Memory B cell (primary cell): Measurements from ENCODE around the gene HIBCH.

Source experiments
- ATAC-seq: fragments of 150-1000 bp; cut with Tn5 transposase; 2 replicates; pipeline ENCODE4 v1.10.0; 2021; ENCODE audit warnings: low read depth, mild to moderate bottlenecking, moderate library complexity
- DNase-seq, 2 donors: peaks; one replicate each; pipeline ENCODE4 v3.0.0; 2022; ENCODE audit warnings: low spot score in 2 of 2
- H3K27ac Mint-ChIP-seq: one replicate; pipeline ENCODE4 v1.8.0; 2022; ENCODE audit warnings: mild to moderate bottlenecking, moderate library complexity, mixed read lengths
- H3K27me3 Mint-ChIP-seq: one replicate; pipeline ENCODE4 v1.8.0; 2022; ENCODE audit warnings: mixed read lengths
- H3K36me3 Mint-ChIP-seq: one replicate; pipeline ENCODE4 v1.8.0; 2022; ENCODE audit warnings: mild to moderate bottlenecking, mixed read lengths
- H3K4me1 Mint-ChIP-seq: one replicate; pipeline ENCODE4 v1.8.0; 2022; ENCODE audit warnings: mixed read lengths
- H3K4me3 Mint-ChIP-seq: one replicate; pipeline ENCODE4 v1.8.0; 2022; ENCODE audit warnings: mild to moderate bottlenecking, moderate library complexity, mixed read lengths
- H3K9me3 Mint-ChIP-seq: one replicate; pipeline ENCODE4 v1.8.0; 2022; ENCODE audit warnings: mixed read lengths

HIBCH gene

GRCh38 chr2:190217616-190218015 is 102.0 kb downstream of the HIBCH start:
- DNase-seq (no peak), ATAC-seq (no peak)
- Mint-ChIP-seq H3K4me1 (peaks cover 11% of the 10 kb centered on the region), H3K9me3 (no peaks in the 10 kb centered on the region), H3K36me3 (peaks cover 31% of the 10 kb centered on the region), H3K27ac (no peak overlapping the region), H3K27me3 (no peaks in the 10 kb centered on the region), H3K4me3 (no peak overlapping the region)

- peaks cover 11% of the 10 kb centered on the region for H3K4me1 Mint-ChIP-seq
- DNase-seq (no peak), ATAC-seq (no peak)
- H3K4me3 Mint-ChIP-seq: no peak overlapping the region
- no peaks in the 10 kb centered on the region for H3K9me3 Mint-ChIP-seq
- H3K27me3 Mint-ChIP-seq: no peaks in the 10 kb centered on the region
- peaks cover 25% of the 10 kb centered on the region for H3K36me3 Mint-ChIP-seq
- no peak overlapping the region for H3K27ac Mint-ChIP-seq
Observed at GRCh38 chr2:190216829-190217228, 102.8 kb downstream of the HIBCH start.

DNA sequence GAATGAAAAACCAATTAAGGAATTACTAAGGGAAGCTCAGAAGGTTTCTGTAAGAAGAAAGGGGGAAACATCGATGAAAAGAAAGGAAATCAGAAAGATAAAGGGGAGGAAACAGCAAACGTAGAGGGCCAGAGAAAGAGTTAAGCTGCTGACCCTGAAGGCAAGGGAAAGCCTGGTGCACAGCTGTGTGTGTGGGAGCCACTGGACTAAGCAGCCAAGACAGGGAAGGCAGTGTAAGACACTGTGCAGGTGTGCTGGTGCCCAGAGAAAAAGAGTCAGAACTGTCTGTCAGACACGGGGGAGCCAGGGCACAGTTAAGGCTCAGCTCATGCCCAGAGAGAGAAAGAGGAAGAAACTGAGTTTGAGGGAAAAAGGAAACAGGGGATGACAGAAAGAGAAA is 104.0 kb downstream of the HIBCH start:
- DNase-seq (no peak), ATAC-seq (no peak)
- Mint-ChIP-seq H3K27me3 (no peaks in the 10 kb centered on the region), H3K4me3 (no peak overlapping the region), H3K4me1 (peaks cover 11% of the 10 kb centered on the region), H3K9me3 (no peaks in the 10 kb centered on the region), H3K36me3 (peaks cover 21% of the 10 kb centered on the region), H3K27ac (peak overlapping the region; percentile 3)

DNA sequence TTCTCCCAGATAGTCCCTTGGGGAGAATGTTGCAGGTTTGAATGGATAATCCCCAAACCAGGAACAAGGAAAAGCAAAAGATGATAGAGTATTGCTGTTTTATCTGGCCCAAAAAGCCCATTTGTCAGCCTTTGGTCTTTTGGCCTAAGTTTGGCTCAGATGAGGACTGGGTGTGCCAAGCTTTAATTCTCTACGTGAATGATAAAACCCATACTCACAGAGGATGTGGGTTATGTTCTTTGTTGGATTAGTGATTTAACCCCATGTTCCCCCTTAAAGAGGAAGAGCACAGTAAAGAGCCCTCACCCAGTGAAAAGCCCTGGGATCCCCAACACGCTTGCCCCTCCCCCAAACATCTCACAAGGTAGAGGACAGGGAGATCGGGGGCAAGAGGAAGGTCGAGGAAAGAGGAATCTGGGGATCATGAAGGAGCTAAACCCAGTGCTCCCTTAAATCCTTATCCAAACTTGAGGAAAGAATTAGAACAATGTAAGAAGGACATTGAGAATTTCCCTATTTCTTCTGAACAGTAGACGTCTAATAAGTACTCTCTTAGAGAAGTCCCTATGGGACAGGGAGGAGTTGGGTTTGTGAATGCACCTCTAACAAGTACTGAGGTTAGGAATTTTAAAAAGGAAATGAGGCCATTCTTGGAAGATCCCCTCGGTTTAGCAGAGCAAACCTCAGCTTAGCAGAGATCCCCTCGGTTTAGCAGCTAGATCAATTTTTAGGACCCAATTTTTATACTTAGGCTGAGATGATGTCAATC is 105.0 kb downstream of the HIBCH start:
- Mint-ChIP-seq H3K36me3 (peaks cover 18% of the 10 kb centered on the region), H3K9me3 (no peaks in the 10 kb centered on the region), H3K27me3 (no peaks in the 10 kb centered on the region), H3K4me1 (peaks cover 11% of the 10 kb centered on the region), H3K4me3 (no peak overlapping the region), H3K27ac (no peak overlapping the region)
- ATAC-seq (no peak), DNase-seq (no peak)

- no peak overlapping the region for H3K27ac Mint-ChIP-seq
Observed at GRCh38 chr2:190213441-190214335, 105.9 kb downstream of the HIBCH start.

DNA sequence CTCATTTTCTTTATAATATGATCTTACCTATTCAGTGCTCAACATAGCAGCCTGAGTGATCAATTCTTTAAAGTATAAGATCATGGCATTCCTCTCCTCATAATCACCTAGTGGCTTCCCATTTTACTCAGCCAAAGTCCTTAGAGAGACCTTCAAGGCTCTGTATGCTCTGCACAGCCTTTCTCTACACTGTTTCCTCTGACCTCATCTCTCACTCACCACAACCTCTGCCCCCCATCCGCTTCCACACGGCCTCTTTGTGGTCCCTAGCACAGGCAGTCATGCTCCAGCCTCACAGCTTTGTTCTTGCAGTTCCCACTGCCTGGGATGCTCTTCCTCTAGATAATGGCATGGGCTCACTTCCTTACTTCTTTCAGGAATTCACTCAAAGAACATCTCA is 109.2 kb downstream of the HIBCH start:
- Mint-ChIP-seq H3K36me3 (peaks cover under 1% of the 10 kb centered on the region), H3K27ac (no peak overlapping the region), H3K27me3 (no peaks in the 10 kb centered on the region), H3K9me3 (no peaks in the 10 kb centered on the region), H3K4me3 (no peak overlapping the region), H3K4me1 (peaks cover 4% of the 10 kb centered on the region)
- no peak for ATAC-seq
- no peak for DNase-seq

More at GRCh38 chr2:190213441-190214335, 105.9 kb downstream of the HIBCH start:
- DNase-seq (no peak), ATAC-seq (no peak)
- H3K4me3 Mint-ChIP-seq: no peak overlapping the region
- H3K36me3 Mint-ChIP-seq: peaks cover 13% of the 10 kb centered on the region
- no peaks in the 10 kb centered on the region for H3K9me3 Mint-ChIP-seq
- H3K27me3 Mint-ChIP-seq: no peaks in the 10 kb centered on the region
- peaks cover 11% of the 10 kb centered on the region for H3K4me1 Mint-ChIP-seq

DNA sequence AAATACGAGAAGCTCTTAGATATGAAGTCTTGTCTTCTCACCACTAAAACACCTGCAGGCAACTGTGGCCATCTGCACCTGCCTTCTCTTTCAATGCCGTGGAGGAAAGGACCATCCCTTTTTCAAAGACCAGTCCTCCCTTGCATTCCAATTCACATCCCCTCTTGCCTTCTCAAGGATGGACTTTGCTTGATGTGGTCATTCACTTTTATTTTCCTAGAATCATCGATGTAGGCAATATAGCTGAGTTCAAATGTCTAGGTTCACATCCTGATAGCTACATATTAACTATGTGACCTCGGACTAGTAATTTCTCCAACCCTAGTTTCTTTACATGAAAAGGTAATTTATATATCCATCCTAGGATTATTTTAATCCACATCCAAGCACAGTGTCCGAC is 110.1 kb downstream of the HIBCH start:
- Mint-ChIP-seq H3K9me3 (no peaks in the 10 kb centered on the region), H3K4me3 (no peak overlapping the region), H3K27ac (no peak overlapping the region), H3K4me1 (peaks cover 4% of the 10 kb centered on the region), H3K27me3 (no peaks in the 10 kb centered on the region), H3K36me3 (peaks cover 3% of the 10 kb centered on the region)
- DNase-seq (no peak), ATAC-seq (no peak)

GRCh38 chr2:190207930-190208329 is 111.7 kb downstream of the HIBCH start:
- Mint-ChIP-seq H3K36me3 (peaks cover 3% of the 10 kb centered on the region), H3K4me3 (no peak overlapping the region), H3K4me1 (peaks cover 4% of the 10 kb centered on the region), H3K9me3 (no peaks in the 10 kb centered on the region), H3K27ac (no peak overlapping the region), H3K27me3 (no peaks in the 10 kb centered on the region)
- no peak for ATAC-seq
- DNase-seq: no peak

GRCh38 chr2:190205657-190206056 is 114.0 kb downstream of the HIBCH start:
- Mint-ChIP-seq H3K4me1 (peaks cover 4% of the 10 kb centered on the region), H3K27me3 (no peaks in the 10 kb centered on the region), H3K9me3 (no peaks in the 10 kb centered on the region), H3K4me3 (no peak overlapping the region), H3K27ac (no peak overlapping the region), H3K36me3 (peaks cover 8% of the 10 kb centered on the region)
- DNase-seq (no peak), ATAC-seq (no peak)

- Mint-ChIP-seq H3K27ac (no peak overlapping the region), H3K36me3 (peaks cover 26% of the 10 kb centered on the region), H3K27me3 (no peaks in the 10 kb centered on the region), H3K4me1 (no peaks in the 10 kb centered on the region), H3K4me3 (no peak overlapping the region), H3K9me3 (no peaks in the 10 kb centered on the region)
- ATAC-seq (no peak), DNase-seq (no peak)
Observed at GRCh38 chr2:190202604-190203003, 117.0 kb downstream of the HIBCH start.

DNA sequence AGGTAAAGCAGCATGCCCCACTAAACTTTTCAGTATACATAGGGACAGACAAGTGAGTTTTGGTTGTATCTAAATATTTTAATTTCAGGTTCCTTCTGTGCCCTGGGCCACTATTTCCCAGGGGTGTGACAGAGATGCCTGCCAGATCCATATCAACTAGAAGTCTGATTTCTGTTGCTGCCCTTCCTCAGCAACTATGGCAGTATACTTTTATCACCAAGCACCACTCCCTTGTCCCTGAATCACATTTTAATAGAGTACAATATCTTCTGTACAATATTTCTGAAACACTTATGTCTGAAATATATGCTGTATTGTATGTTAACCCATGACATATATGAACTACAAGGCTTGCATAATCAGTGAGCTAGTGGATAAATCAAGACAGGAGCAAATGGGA is 117.6 kb downstream of the HIBCH start:
- Mint-ChIP-seq H3K27ac (no peak overlapping the region), H3K4me1 (no peaks in the 10 kb centered on the region), H3K4me3 (no peak overlapping the region), H3K36me3 (peaks cover 30% of the 10 kb centered on the region), H3K27me3 (no peaks in the 10 kb centered on the region), H3K9me3 (no peaks in the 10 kb centered on the region)
- ATAC-seq (no peak), DNase-seq (no peak)

DNA sequence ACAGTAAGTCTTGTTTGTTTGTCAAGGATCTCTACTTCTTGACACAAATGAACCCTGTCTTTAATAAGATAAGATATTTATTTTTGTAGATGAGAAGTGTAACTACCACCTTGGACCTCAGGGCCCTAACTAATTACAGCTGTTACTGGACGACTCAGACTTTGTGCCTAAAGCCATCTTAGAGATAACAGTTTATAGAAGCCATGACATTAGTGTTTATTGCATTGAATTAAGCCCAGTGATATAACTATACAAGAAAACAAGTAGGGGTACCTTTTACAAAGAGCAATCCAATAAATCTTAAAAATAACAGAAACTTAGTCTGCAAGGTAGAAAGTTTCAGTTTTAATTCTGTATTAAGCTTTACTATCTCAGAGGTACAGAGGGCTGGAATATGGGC is 119.0 kb downstream of the HIBCH start:
- peaks cover 30% of the 10 kb centered on the region for H3K36me3 Mint-ChIP-seq
- H3K27me3 Mint-ChIP-seq: no peaks in the 10 kb centered on the region
- no peaks in the 10 kb centered on the region for H3K9me3 Mint-ChIP-seq

DNA sequence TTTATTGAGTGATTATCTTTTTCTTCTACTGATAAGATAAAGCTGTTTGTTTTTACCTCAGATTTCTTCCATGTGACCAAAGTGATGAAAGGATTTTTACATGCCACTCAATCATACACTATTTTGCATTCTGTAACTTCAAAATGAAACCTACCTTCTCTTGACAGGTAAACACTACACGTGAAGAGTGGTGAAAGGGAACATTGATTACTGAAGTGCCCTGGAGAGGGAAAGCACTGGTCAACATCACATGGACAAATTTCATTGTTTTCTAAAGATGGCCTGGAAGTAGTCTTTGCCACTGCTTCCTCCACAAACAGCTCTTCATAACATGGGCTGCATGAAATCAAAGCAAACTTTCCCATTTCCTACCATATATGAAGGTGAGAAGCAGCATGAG is 120.1 kb downstream of the HIBCH start:
- Mint-ChIP-seq H3K4me3 (no peak overlapping the region), H3K9me3 (no peaks in the 10 kb centered on the region), H3K36me3 (peaks cover 26% of the 10 kb centered on the region), H3K4me1 (peaks cover 3% of the 10 kb centered on the region), H3K27me3 (no peaks in the 10 kb centered on the region), H3K27ac (no peak overlapping the region)
- DNase-seq (no peak), ATAC-seq (no peak)

More for the DNA sequence above, 119.0 kb downstream of the HIBCH start:
- ATAC-seq: no peak
- H3K27ac Mint-ChIP-seq: no peak overlapping the region
- H3K4me1 Mint-ChIP-seq: no peaks in the 10 kb centered on the region
- no peak overlapping the region for H3K4me3 Mint-ChIP-seq
- no peak for DNase-seq

GRCh38 chr2:190199109-190199508 is 120.5 kb downstream of the HIBCH start:
- Mint-ChIP-seq H3K9me3 (no peaks in the 10 kb centered on the region), H3K27ac (peak overlapping the region; percentile 58)
- DNase-seq: no peak

More at GRCh38 chr2:190199109-190199508, 120.5 kb downstream of the HIBCH start:
- H3K4me3 Mint-ChIP-seq: no peak overlapping the region
- peaks cover 26% of the 10 kb centered on the region for H3K36me3 Mint-ChIP-seq
- H3K27me3 Mint-ChIP-seq: no peaks in the 10 kb centered on the region
- ATAC-seq: no peak
- H3K4me1 Mint-ChIP-seq: peaks cover 6% of the 10 kb centered on the region
